Astrocyte (in vitro differentiated cells and primary cell): ENCODE measurements around the gene PCYOX1L. TPM values are rescaled to one million over a fixed set of nuclear protein-coding genes. Genes with fewer than 3 reads are reported as not detected.

Experiments used
- DNase-seq: peaks from one replicate; pipeline ENCODE4 v3.0.0-alpha.2; 2010; ENCODE audit warnings: low read depth
- FAIRE-seq: peaks from 2 replicates; lab custom pipeline; 2011; peaks lifted over from hg19 to GRCh38; lab: Jason Lieb, UNC
- H2AFZ ChIP-seq: 2 replicates; pipeline ENCODE4 v1.6.0; 2012; ENCODE audit warnings: low read depth, low read length, inconsistent platforms
- H3K27ac ChIP-seq: 2 replicates; pipeline ENCODE4 v1.5.1; 2011; ENCODE audit warnings: low read depth, low read length, inconsistent platforms
- H3K27me3 ChIP-seq: 2 replicates; pipeline ENCODE4 v1.6.0; 2011; ENCODE audit warnings: low read length, inconsistent platforms; ENCODE audit not compliant: insufficient read depth
- H3K36me3 ChIP-seq: 2 replicates; pipeline ENCODE4 v1.5.1; 2011; ENCODE audit warnings: low read length, inconsistent platforms; ENCODE audit not compliant: insufficient read depth
- H3K4me1 ChIP-seq: 2 replicates; pipeline ENCODE4 v1.5.1; 2011; ENCODE audit warnings: low read length, inconsistent platforms; ENCODE audit not compliant: insufficient read depth
- H3K4me2 ChIP-seq: 2 replicates; pipeline ENCODE4 v1.6.0; 2012; ENCODE audit warnings: low read length, inconsistent platforms
- H3K4me3 ChIP-seq: 2 replicates; pipeline ENCODE4 v1.5.1; 2011; ENCODE audit warnings: low read depth, mild to moderate bottlenecking, low read length, inconsistent platforms; ENCODE audit not compliant: insufficient read depth
- H3K79me2 ChIP-seq: 2 replicates; pipeline ENCODE4 v1.6.0; 2012; ENCODE audit warnings: mild to moderate bottlenecking, low read length, inconsistent platforms; ENCODE audit not compliant: insufficient read depth
- H3K9ac ChIP-seq: 2 replicates; pipeline ENCODE4 v1.6.0; 2012; ENCODE audit warnings: mild to moderate bottlenecking, low read length, inconsistent platforms
- H3K9me3 ChIP-seq: 2 replicates; pipeline ENCODE4 v1.5.1; 2012; ENCODE audit warnings: low read depth, mild to moderate bottlenecking, low read length, inconsistent platforms; ENCODE audit not compliant: insufficient read depth
- H4K20me1 ChIP-seq: 2 replicates; pipeline ENCODE4 v1.6.0; 2012; ENCODE audit warnings: low read length, inconsistent platforms; ENCODE audit not compliant: insufficient read depth
- H3K27ac Mint-ChIP-seq: one replicate; pipeline ENCODE4 v1.8.0; 2021; ENCODE audit warnings: mild to moderate bottlenecking, mixed read lengths; ENCODE audit not compliant: unreplicated experiment
- H3K27me3 Mint-ChIP-seq: one replicate; pipeline ENCODE4 v1.8.0; 2021; ENCODE audit warnings: low read depth, mixed read lengths; ENCODE audit not compliant: unreplicated experiment
- H3K36me3 Mint-ChIP-seq: one replicate; pipeline ENCODE4 v1.8.0; 2021; ENCODE audit warnings: low read depth, mixed read lengths; ENCODE audit not compliant: unreplicated experiment
- H3K4me1 Mint-ChIP-seq: one replicate; pipeline ENCODE4 v1.8.0; 2021; ENCODE audit warnings: low read depth, mixed read lengths; ENCODE audit not compliant: unreplicated experiment
- H3K4me3 Mint-ChIP-seq: one replicate; pipeline ENCODE4 v1.8.0; 2021; ENCODE audit warnings: mild to moderate bottlenecking, moderate library complexity, mixed read lengths; ENCODE audit not compliant: unreplicated experiment
- H3K9me3 Mint-ChIP-seq: one replicate; pipeline ENCODE4 v1.8.0; 2021; ENCODE audit warnings: mild to moderate bottlenecking, mixed read lengths; ENCODE audit not compliant: unreplicated experiment
- CTCF ChIP-seq: IDR thresholded peaks from 2 replicates; pipeline ENCODE4 v1.5.1; 2011; ENCODE audit warnings: low read depth, mild to moderate bottlenecking, inconsistent platforms, low read length, moderate library complexity; ENCODE audit not compliant: insufficient read depth
- EZH2 ChIP-seq: IDR thresholded peaks from 2 replicates; pipeline ENCODE4 v1.6.1; 2012; ENCODE audit warnings: mild to moderate bottlenecking, low read length, inconsistent platforms; ENCODE audit not compliant: insufficient read depth
- total RNA-seq: library from RNA; stranded (reverse); gene quantifications from 2 replicates; pipeline ENCODE4 v1.2.1, GENCODE V29; 2021

PCYOX1L gene
- total RNA-seq, 1 donor from 2014 or later = 16.6 TPM

- peak overlapping the region; percentile 97 for H3K27ac ChIP-seq
- peak overlapping the region; percentile 96 for H3K4me2 ChIP-seq
- no peaks in the 10 kb centered on the region for H3K9me3 Mint-ChIP-seq
- H3K27ac Mint-ChIP-seq = peak overlapping the region; percentile 92
- H3K36me3 Mint-ChIP-seq = no peaks in the 10 kb centered on the region
- H3K79me2 ChIP-seq = peaks cover 34% of the 10 kb centered on the region
- FAIRE-seq (peak; percentile 98), DNase-seq (peak; percentile 86)
- peaks cover 30% of the 10 kb centered on the region for H4K20me1 ChIP-seq
- no peaks in the 10 kb centered on the region for H3K27me3 Mint-ChIP-seq
- TF ChIP-seq CTCF (no peak), EZH2 (no peak)
- peak overlapping the region; percentile 93 for H3K9ac ChIP-seq
- H2AFZ ChIP-seq = peak overlapping the region; percentile 1
- H3K4me3 Mint-ChIP-seq = no peak overlapping the region
- no peaks in the 10 kb centered on the region for H3K36me3 ChIP-seq
- no peaks in the 10 kb centered on the region for H3K9me3 ChIP-seq
- peaks cover 53% of the 10 kb centered on the region for H3K4me1 Mint-ChIP-seq
- H3K4me3 ChIP-seq = peak overlapping the region; percentile 1
- H3K27me3 ChIP-seq = no peaks in the 10 kb centered on the region
- H3K4me1 ChIP-seq = peaks cover 44% of the 10 kb centered on the region
These were observed 47.1 kb downstream of the PCYOX1L start for GRCh38 chr5:149404746-149405549.

GRCh38 chr5:149405550-149406202, 47.8 kb downstream of the PCYOX1L start:
- peak overlapping the region; percentile 96 for H3K4me2 ChIP-seq
- H3K4me3 Mint-ChIP-seq = no peak overlapping the region
- DNase-seq (no peak), FAIRE-seq (no peak)
- peaks cover 50% of the 10 kb centered on the region for H3K4me1 Mint-ChIP-seq
- no peaks in the 10 kb centered on the region for H3K36me3 Mint-ChIP-seq
- H3K9me3 ChIP-seq = no peaks in the 10 kb centered on the region
- H4K20me1 ChIP-seq = peaks cover 38% of the 10 kb centered on the region
- peak overlapping the region; percentile 93 for H3K9ac ChIP-seq
- no peaks in the 10 kb centered on the region for H3K9me3 Mint-ChIP-seq
- H3K4me1 ChIP-seq = peaks cover 51% of the 10 kb centered on the region
- TF ChIP-seq EZH2 (no peak), CTCF (no peak)
- H3K79me2 ChIP-seq = peaks cover 41% of the 10 kb centered on the region
- no peaks in the 10 kb centered on the region for H3K36me3 ChIP-seq
- no peaks in the 10 kb centered on the region for H3K27me3 Mint-ChIP-seq
- no peak overlapping the region for H2AFZ ChIP-seq
- peak overlapping the region; percentile 97 for H3K27ac ChIP-seq
- H3K4me3 ChIP-seq = no peak overlapping the region
- no peaks in the 10 kb centered on the region for H3K27me3 ChIP-seq
- H3K27ac Mint-ChIP-seq = peak overlapping the region; percentile 80
